SU-DHL-6 (cell line): Measurements from ENCODE around the gene RFTN1.

Experiments used
- H2AFZ ChIP-seq: fragments of 200-600 bp; sonication (generic); 2 replicates; pipeline ENCODE4 v1.6.1; 2014; ENCODE audit warnings: low read depth, mild to moderate bottlenecking, moderate library complexity, mixed read lengths, antibody characterized with exemption, low read length; ENCODE audit not compliant: severe bottlenecking
- H3F3A ChIP-seq: fragments of 200-600 bp; shearing (Covaris generic); 2 replicates; pipeline ENCODE4 v1.6.0; 2016; ENCODE audit warnings: antibody characterized with exemption, mild to moderate bottlenecking; ENCODE audit not compliant: insufficient read depth
- H3K27ac ChIP-seq: fragments of 200-600 bp; sonication (generic); 2 replicates; pipeline ENCODE4 v1.5.1; 2016; ENCODE audit warnings: low read depth, mild to moderate bottlenecking, low read length, moderate library complexity, mixed read lengths
- H3K27me3 ChIP-seq: fragments of 200-600 bp; sonication (generic), shearing (Covaris generic); 2 replicates; pipeline ENCODE4 v1.6.0; 2014; ENCODE audit warnings: mild to moderate bottlenecking, low read length
- H3K36me3 ChIP-seq: fragments of 200-600 bp; sonication (generic); 2 replicates; pipeline ENCODE4 v1.6.1; 2014; ENCODE audit warnings: mild to moderate bottlenecking, low read length, mixed read lengths
- H3K4me2 ChIP-seq: fragments of 300-600, 200-600 bp; shearing (Covaris generic), sonication (generic); 2 replicates; pipeline ENCODE4 v1.6.0; 2014; ENCODE audit warnings: low read length, low read depth, mild to moderate bottlenecking; ENCODE audit not compliant: poor library complexity, severe bottlenecking
- H3K4me3 ChIP-seq: fragments of 200-600 bp; sonication (generic); 2 replicates; pipeline ENCODE4 v1.5.1; 2014; ENCODE audit warnings: antibody characterized with exemption, low read length, mild to moderate bottlenecking, mixed read lengths; ENCODE audit not compliant: insufficient read depth, poor library complexity, severe bottlenecking
- H3K79me2 ChIP-seq: fragments of 200-600 bp; sonication (generic); 2 replicates; pipeline ENCODE4 v1.6.1; 2014; ENCODE audit warnings: mild to moderate bottlenecking, low read length, moderate library complexity; ENCODE audit not compliant: insufficient read depth
- H3K9ac ChIP-seq: fragments of 200-600 bp; sonication (generic); 2 replicates; pipeline ENCODE4 v1.7.0; 2014; ENCODE audit warnings: mild to moderate bottlenecking, low read length
- H3K9me2 ChIP-seq: fragments of 200-600 bp; sonication (generic); replicated peaks from 2 replicates; pipeline ENCODE4 v1.6.1; 2014; ENCODE audit warnings: low read length; ENCODE audit not compliant: insufficient read depth
- H3K9me3 ChIP-seq: fragments of 200-600 bp; sonication (generic); 2 replicates; pipeline ENCODE4 v1.6.1; 2014; ENCODE audit warnings: low read length, mixed read lengths; ENCODE audit not compliant: insufficient read depth
- H4K20me1 ChIP-seq: fragments of 200-600 bp; sonication (generic); 2 replicates; pipeline ENCODE4 v1.6.1; 2014; ENCODE audit warnings: low read depth, mild to moderate bottlenecking, antibody characterized with exemption, low read length, moderate library complexity, mixed read lengths
- CTCF ChIP-seq: fragments of 200-600 bp; sonication (generic); IDR thresholded peaks from one replicate; pipeline ENCODE4 v1.5.1; 2017; ENCODE audit warnings: antibody characterized with exemption, mild to moderate bottlenecking, low read length, moderate library complexity; ENCODE audit not compliant: insufficient read depth, poor library complexity, severe bottlenecking
- EZH2phosphoT487 ChIP-seq: fragments of 200-600 bp; sonication (generic), shearing (Covaris generic); conservative IDR thresholded peaks from 2 replicates; pipeline ENCODE4 v1.6.1; 2018; ENCODE audit warnings: mild to moderate bottlenecking, antibody characterized with exemption, low read length, moderate library complexity, mixed read lengths

The RFTN1 gene

GRCh38 chr3:16279010-16279801 is 234.3 kb downstream of the RFTN1 start:
- Histone ChIP-seq H3K9ac (no peak overlapping the region), H3K9me2 (no peaks in the 10 kb centered on the region), H3K9me3 (no peaks in the 10 kb centered on the region), H3K36me3 (0 out of 2 replicates have a peak, but pooled peaks cover 5% of the 10 kb centered on the region), H3K79me2 (no peaks in the 10 kb centered on the region), H2AFZ (no peak overlapping the region), H4K20me1 (no peaks in the 10 kb centered on the region), H3K27ac (no peak overlapping the region), H3F3A (no peaks in the 10 kb centered on the region), H3K4me2 (no peak overlapping the region), H3K27me3 (no peaks in the 10 kb centered on the region), H3K4me3 (no peak overlapping the region)
- TF ChIP-seq CTCF (no peak), EZH2phosphoT487 (no peak)

- Histone ChIP-seq H3K4me2 (no peak overlapping the region), H3K4me3 (no peak overlapping the region), H3K27me3 (no peaks in the 10 kb centered on the region), H3K9ac (no peak overlapping the region), H3K79me2 (no peaks in the 10 kb centered on the region), H3F3A (no peaks in the 10 kb centered on the region), H3K9me3 (no peaks in the 10 kb centered on the region), H2AFZ (no peak overlapping the region), H3K9me2 (no peaks in the 10 kb centered on the region), H3K27ac (no peak overlapping the region), H4K20me1 (no peaks in the 10 kb centered on the region), H3K36me3 (0 out of 2 replicates have a peak, but pooled peaks cover 5% of the 10 kb centered on the region)
- TF ChIP-seq EZH2phosphoT487 (no peak), CTCF (no peak)
These were observed 236.0 kb downstream of the RFTN1 start for GRCh38 chr3:16277471-16277870.

- no peak overlapping the region for H3K4me2 ChIP-seq
- H4K20me1 ChIP-seq: no peaks in the 10 kb centered on the region
- H3K27me3 ChIP-seq: no peaks in the 10 kb centered on the region
- no peak overlapping the region for H2AFZ ChIP-seq
- no peaks in the 10 kb centered on the region for H3K9me2 ChIP-seq
- H3F3A ChIP-seq: no peaks in the 10 kb centered on the region
- H3K4me3 ChIP-seq: no peak overlapping the region
- H3K79me2 ChIP-seq: peaks cover 5% of the 10 kb centered on the region; the same call in 1 of the 2 replicates
- no peak for TF ChIP-seq EZH2phosphoT487
- no peak for TF ChIP-seq CTCF
- peaks cover 20% of the 10 kb centered on the region; the same call in 1 of the 2 replicates for H3K36me3 ChIP-seq
- no peaks in the 10 kb centered on the region for H3K9me3 ChIP-seq
- H3K9ac ChIP-seq: no peak overlapping the region
- no peak overlapping the region for H3K27ac ChIP-seq
These were observed 239.6 kb downstream of the RFTN1 start for GRCh38 chr3:16273867-16274266.
